ENCODE results near the gene OR2T35.

DNA sequence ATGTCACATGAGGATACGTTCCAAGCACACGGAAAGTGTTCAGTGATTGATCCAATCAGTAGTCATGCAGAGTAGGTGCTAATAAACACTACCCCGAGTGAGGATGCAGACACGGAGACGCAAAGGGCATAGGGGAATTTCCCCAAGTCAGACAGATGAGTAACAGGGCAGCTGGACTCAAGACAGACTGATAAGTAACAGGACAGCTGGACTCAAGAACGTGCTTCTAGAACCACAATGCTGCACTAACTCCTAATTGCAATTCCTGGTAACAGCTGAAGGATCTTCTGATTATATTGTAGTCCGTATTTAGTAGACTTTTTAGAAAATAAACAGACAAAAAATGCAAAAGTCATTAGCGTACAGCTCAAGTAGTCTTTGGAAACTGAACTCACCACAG lies 45.7 kb downstream of the OR2T35 start:
- TF ChIP-seq, protein P1, sequence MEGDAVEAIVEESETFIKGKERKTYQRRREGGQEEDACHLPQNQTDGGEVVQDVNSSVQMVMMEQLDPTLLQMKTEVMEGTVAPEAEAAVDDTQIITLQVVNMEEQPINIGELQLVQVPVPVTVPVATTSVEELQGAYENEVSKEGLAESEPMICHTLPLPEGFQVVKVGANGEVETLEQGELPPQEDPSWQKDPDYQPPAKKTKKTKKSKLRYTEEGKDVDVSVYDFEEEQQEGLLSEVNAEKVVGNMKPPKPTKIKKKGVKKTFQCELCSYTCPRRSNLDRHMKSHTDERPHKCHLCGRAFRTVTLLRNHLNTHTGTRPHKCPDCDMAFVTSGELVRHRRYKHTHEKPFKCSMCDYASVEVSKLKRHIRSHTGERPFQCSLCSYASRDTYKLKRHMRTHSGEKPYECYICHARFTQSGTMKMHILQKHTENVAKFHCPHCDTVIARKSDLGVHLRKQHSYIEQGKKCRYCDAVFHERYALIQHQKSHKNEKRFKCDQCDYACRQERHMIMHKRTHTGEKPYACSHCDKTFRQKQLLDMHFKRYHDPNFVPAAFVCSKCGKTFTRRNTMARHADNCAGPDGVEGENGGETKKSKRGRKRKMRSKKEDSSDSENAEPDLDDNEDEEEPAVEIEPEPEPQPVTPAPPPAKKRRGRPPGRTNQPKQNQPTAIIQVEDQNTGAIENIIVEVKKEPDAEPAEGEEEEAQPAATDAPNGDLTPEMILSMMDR (IDR thresholded peaks at IDR 0.05) = no peak
- no peak for TF ChIP-seq POLR2A (IDR thresholded peaks at IDR 0.05)
